Transverse colon (tissue), 4 donors: ENCODE measurements around the gene CAMK2D.

ENCODE experiments used
- CTCF ChIP-seq, 5 experiments: fragments of 200-600 bp in 3 of 5; fragments of 450-650 bp in 2 of 5; sonication (generic) in 3 of 5; IDR thresholded peaks; 1 replicate in 2 of 5; 2 replicates in 3 of 5; pipeline ENCODE4 v1.5.1; 2016 to 2017; ENCODE audit warnings: antibody characterized with exemption in 5 of 5, inconsistent platforms in 3 of 5, mild to moderate bottlenecking in 2 of 5, moderate library complexity in 1 of 5
- EP300 ChIP-seq: sonication (generic); formaldehyde crosslinking; IDR thresholded peaks from one replicate; pipeline ENCODE4 v1.6.1; 2017; ENCODE audit warnings: antibody characterized with exemption, low read depth
- POLR2A ChIP-seq: fragments of 450-650 bp; IDR thresholded peaks from one replicate; pipeline ENCODE4 v1.6.1; 2016; ENCODE audit warnings: antibody characterized with exemption, mild to moderate bottlenecking, moderate library complexity
- POLR2AphosphoS5 ChIP-seq, 3 donors: sonication (generic); formaldehyde crosslinking; IDR thresholded peaks; one replicate each; pipeline ENCODE4 v1.6.1; 2016; ENCODE audit warnings: antibody characterized with exemption in 3 of 3

- TF ChIP-seq POLR2A, result no peak
- TF ChIP-seq CTCF (IDR thresholded peaks at IDR 0.05), result no peak
- TF ChIP-seq POLR2AphosphoS5 (IDR thresholded peaks at IDR 0.05), result no peak
- no peak for TF ChIP-seq EP300
Observed at GRCh38 chr4:113701169-113701568, 60.4 kb downstream of the CAMK2D start.
